SK-N-SH treated with all-trans-retinoic acid at 6 μM for 48 hours (cell line): ENCODE data around the gene SRRD.

ENCODE experiments used
- ATAC-seq: fragments of 200-7000 bp; cut with Tn5 transposase; 3 replicates; pipeline ENCODE4 v1.9.1; 2020; ENCODE audit warnings: mild to moderate bottlenecking, moderate library complexity
- BACH2 ChIP-seq: fragments of 250-450 bp; sonication (Bioruptor Pico); IDR thresholded peaks from 2 replicates; pipeline ENCODE4 v1.9.0; 2021; ENCODE audit warnings: mild to moderate bottlenecking, borderline replicate concordance
- CSDC2 ChIP-seq: fragments of 250-450 bp; sonication (Bioruptor Pico); IDR thresholded peaks from 2 replicates; pipeline ENCODE4 v1.5.0; 2020; ENCODE audit warnings: mild to moderate bottlenecking, moderate library complexity
- ESRRG ChIP-seq: fragments of 250-450 bp; sonication (Bioruptor Pico); IDR thresholded peaks from 2 replicates; pipeline ENCODE4 v1.6.1; 2021; ENCODE audit warnings: mild to moderate bottlenecking
- GLIS3 ChIP-seq: fragments of 250-450 bp; sonication (Bioruptor Pico); IDR thresholded peaks from 2 replicates; pipeline ENCODE4 v1.5.0; 2020; ENCODE audit warnings: mild to moderate bottlenecking, moderate library complexity
- ISL1 ChIP-seq: fragments of 250-450 bp; sonication (Bioruptor Pico); IDR thresholded peaks from 2 replicates; pipeline ENCODE4 v2.1.2; 2022; ENCODE audit warnings: mild to moderate bottlenecking, moderate library complexity
- OSR1 ChIP-seq: fragments of 250-450 bp; sonication (Bioruptor Pico); IDR thresholded peaks from 2 replicates; pipeline ENCODE4 v1.8.0; 2022; ENCODE audit warnings: moderate library complexity, mild to moderate bottlenecking, inconsistent platforms
- RARB ChIP-seq: fragments of 250-450 bp; sonication (Bioruptor Pico); IDR thresholded peaks from 2 replicates; pipeline ENCODE4 v1.8.0; 2021; ENCODE audit warnings: mild to moderate bottlenecking, moderate library complexity
- SNAI2 ChIP-seq: fragments of 250-450 bp; sonication (Bioruptor Pico); IDR thresholded peaks from 2 replicates; pipeline ENCODE4 v1.5.0; 2020; ENCODE audit warnings: mild to moderate bottlenecking, moderate library complexity
- TCF4 ChIP-seq: fragments of 250-450 bp; sonication (Bioruptor Pico); IDR thresholded peaks from 2 replicates; pipeline ENCODE4 v1.8.0; 2021; ENCODE audit warnings: mild to moderate bottlenecking, moderate library complexity, borderline replicate concordance
- ZC3H10 ChIP-seq: fragments of 250-450 bp; sonication (Bioruptor Pico); IDR thresholded peaks from 2 replicates; pipeline ENCODE4 v1.5.1; 2021; ENCODE audit warnings: mild to moderate bottlenecking, moderate library complexity
- ZFP3 ChIP-seq: fragments of 250-450 bp; sonication (Bioruptor Pico); IDR thresholded peaks from 2 replicates; pipeline ENCODE4 v1.5.0; 2020; ENCODE audit warnings: mild to moderate bottlenecking, moderate library complexity
- ZFP30 ChIP-seq: fragments of 450-650 bp; formaldehyde crosslinking; IDR thresholded peaks from 2 replicates; pipeline ENCODE4 v1.5.0; 2022; ENCODE audit warnings: mild to moderate bottlenecking, moderate library complexity
- ZNF565 ChIP-seq: fragments of 450-650 bp; formaldehyde crosslinking; conservative IDR thresholded peaks from 2 replicates; pipeline ENCODE4 v1.5.0; 2020; ENCODE audit warnings: low read depth, mild to moderate bottlenecking, moderate library complexity
- ZNF8 ChIP-seq: fragments of 450-650 bp; formaldehyde crosslinking; IDR thresholded peaks from 2 replicates; pipeline ENCODE4 v1.5.0; 2020; ENCODE audit warnings: mild to moderate bottlenecking, moderate library complexity
- TF ChIP-seq, protein P1 (sequence below): fragments of 250-450 bp; sonication (Bioruptor Pico); IDR thresholded peaks from 2 replicates; pipeline ENCODE4 v1.5.0; 2020; ENCODE audit warnings: mild to moderate bottlenecking, moderate library complexity
- TF ChIP-seq, protein P2 (sequence below): fragments of 250-450 bp; sonication (Bioruptor Pico); IDR thresholded peaks from 2 replicates; pipeline ENCODE4 v1.8.0; 2020; ENCODE audit warnings: mild to moderate bottlenecking, moderate library complexity, borderline replicate concordance
- TF ChIP-seq, protein P3 (sequence below): fragments of 250-450 bp; sonication (Bioruptor Pico); IDR thresholded peaks from 2 replicates; pipeline ENCODE4 v1.5.1; 2021; ENCODE audit warnings: mild to moderate bottlenecking, moderate library complexity
- TF ChIP-seq, protein P4 (sequence below): fragments of 250-450 bp; sonication (Bioruptor Pico); IDR thresholded peaks from 2 replicates; pipeline ENCODE4 v1.8.0; 2021; ENCODE audit warnings: low read depth, mild to moderate bottlenecking, moderate library complexity, borderline replicate concordance

SRRD gene

DNA sequence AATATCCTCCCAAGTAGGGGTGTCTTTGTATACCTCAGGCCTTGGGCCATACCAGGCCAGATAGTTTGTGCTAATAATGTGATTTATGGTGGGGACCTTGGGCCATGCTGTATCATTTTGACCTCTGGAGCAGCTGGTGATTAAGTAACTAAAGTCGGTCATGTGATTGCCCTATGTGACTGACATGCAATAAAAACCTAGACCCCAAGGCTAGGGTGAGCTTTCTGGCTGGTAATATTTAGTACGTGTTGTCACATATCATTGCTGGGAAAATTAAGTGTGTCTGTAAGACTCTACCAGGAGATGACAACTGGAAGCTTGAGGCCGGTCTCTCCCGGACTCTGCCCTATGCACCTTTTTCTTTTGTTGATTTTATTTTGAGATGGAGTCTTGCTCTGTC, 41.2 kb downstream of the SRRD start:
- ATAC-seq, result no peak
- TF ChIP-seq ZFP3 (no peak), RARB (no peak), BACH2 (CRISPR knock-in tag) (no peak)
- TF ChIP-seq, protein P1, sequence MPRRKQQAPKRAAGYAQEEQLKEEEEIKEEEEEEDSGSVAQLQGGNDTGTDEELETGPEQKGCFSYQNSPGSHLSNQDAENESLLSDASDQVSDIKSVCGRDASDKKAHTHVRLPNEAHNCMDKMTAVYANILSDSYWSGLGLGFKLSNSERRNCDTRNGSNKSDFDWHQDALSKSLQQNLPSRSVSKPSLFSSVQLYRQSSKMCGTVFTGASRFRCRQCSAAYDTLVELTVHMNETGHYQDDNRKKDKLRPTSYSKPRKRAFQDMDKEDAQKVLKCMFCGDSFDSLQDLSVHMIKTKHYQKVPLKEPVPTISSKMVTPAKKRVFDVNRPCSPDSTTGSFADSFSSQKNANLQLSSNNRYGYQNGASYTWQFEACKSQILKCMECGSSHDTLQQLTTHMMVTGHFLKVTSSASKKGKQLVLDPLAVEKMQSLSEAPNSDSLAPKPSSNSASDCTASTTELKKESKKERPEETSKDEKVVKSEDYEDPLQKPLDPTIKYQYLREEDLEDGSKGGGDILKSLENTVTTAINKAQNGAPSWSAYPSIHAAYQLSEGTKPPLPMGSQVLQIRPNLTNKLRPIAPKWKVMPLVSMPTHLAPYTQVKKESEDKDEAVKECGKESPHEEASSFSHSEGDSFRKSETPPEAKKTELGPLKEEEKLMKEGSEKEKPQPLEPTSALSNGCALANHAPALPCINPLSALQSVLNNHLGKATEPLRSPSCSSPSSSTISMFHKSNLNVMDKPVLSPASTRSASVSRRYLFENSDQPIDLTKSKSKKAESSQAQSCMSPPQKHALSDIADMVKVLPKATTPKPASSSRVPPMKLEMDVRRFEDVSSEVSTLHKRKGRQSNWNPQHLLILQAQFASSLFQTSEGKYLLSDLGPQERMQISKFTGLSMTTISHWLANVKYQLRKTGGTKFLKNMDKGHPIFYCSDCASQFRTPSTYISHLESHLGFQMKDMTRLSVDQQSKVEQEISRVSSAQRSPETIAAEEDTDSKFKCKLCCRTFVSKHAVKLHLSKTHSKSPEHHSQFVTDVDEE, result no peak
- TF ChIP-seq, protein P2, sequence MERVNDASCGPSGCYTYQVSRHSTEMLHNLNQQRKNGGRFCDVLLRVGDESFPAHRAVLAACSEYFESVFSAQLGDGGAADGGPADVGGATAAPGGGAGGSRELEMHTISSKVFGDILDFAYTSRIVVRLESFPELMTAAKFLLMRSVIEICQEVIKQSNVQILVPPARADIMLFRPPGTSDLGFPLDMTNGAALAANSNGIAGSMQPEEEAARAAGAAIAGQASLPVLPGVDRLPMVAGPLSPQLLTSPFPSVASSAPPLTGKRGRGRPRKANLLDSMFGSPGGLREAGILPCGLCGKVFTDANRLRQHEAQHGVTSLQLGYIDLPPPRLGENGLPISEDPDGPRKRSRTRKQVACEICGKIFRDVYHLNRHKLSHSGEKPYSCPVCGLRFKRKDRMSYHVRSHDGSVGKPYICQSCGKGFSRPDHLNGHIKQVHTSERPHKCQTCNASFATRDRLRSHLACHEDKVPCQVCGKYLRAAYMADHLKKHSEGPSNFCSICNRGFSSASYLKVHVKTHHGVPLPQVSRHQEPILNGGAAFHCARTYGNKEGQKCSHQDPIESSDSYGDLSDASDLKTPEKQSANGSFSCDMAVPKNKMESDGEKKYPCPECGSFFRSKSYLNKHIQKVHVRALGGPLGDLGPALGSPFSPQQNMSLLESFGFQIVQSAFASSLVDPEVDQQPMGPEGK (CRISPR knock-in tag), result no peak

DNA sequence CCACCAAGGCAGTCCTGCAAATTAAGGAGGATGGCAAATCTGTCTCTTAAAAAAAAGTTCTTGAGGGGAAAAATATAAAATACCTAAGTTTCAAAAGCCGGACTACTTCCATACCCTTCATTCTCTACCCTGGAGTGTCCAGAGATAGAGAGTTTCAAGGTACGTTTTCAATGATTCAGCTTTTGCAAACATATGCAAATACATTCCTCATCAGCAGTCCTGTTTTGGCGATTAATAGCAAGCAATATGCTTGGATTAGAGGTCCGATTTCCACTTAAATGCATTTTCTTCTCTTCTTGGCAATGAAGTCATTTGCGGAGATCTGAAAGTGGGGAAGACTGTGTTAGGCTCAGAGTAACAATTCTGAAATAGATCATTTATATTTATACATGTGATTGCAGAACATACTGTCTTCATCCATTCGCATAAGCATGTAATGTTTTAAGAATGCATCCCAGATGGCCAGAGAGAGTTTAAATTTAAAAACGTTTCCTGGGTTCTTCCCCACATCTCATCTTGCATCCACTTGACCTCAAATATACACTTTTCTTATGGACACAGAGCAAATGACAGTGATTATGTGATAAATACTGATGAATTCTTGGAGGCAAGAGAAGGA, 42.4 kb downstream of the SRRD start:
- TF ChIP-seq, protein P2 (CRISPR knock-in tag), result no peak
- TF ChIP-seq, protein P3, sequence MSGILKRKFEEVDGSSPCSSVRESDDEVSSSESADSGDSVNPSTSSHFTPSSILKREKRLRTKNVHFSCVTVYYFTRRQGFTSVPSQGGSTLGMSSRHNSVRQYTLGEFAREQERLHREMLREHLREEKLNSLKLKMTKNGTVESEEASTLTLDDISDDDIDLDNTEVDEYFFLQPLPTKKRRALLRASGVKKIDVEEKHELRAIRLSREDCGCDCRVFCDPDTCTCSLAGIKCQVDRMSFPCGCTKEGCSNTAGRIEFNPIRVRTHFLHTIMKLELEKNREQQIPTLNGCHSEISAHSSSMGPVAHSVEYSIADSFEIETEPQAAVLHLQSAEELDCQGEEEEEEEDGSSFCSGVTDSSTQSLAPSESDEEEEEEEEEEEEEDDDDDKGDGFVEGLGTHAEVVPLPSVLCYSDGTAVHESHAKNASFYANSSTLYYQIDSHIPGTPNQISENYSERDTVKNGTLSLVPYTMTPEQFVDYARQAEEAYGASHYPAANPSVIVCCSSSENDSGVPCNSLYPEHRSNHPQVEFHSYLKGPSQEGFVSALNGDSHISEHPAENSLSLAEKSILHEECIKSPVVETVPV, result no peak
- TF ChIP-seq, protein P4, sequence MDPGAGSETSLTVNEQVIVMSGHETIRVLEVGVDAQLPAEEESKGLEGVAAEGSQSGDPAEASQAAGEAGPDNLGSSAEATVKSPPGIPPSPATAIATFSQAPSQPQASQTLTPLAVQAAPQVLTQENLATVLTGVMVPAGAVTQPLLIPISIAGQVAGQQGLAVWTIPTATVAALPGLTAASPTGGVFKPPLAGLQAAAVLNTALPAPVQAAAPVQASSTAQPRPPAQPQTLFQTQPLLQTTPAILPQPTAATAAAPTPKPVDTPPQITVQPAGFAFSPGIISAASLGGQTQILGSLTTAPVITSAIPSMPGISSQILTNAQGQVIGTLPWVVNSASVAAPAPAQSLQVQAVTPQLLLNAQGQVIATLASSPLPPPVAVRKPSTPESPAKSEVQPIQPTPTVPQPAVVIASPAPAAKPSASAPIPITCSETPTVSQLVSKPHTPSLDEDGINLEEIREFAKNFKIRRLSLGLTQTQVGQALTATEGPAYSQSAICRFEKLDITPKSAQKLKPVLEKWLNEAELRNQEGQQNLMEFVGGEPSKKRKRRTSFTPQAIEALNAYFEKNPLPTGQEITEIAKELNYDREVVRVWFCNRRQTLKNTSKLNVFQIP (CRISPR knock-in tag), result no peak
- TF ChIP-seq CSDC2 (CRISPR knock-in tag) (no peak), RARB (no peak), GLIS3 (CRISPR knock-in tag) (no peak), ESRRG (no peak), ZNF565 (CRISPR knock-in tag) (no peak), ZC3H10 (CRISPR knock-in tag) (no peak), TCF4 (no peak), OSR1 (CRISPR knock-in tag) (no peak), ZFP30 (CRISPR knock-in tag) (no peak), ZFP3 (no peak), ISL1 (CRISPR knock-in tag) (no peak), SNAI2 (no peak), ZNF8 (no peak)
- TF ChIP-seq, protein P1, result no peak
- no peak for ATAC-seq
